ENCODE data around the gene UROD.

UROD gene

GRCh38 chr1:45014321-45015028 lies 2.4 kb downstream of the UROD start:
- H3K9me3 ChIP-seq (ENCODE audit: insufficient read depth, low read length): no peaks in the 10 kb centered on the region
- no peak overlapping the region for H3K4me3 ChIP-seq (ENCODE audit: insufficient read length, low read depth)
- peaks cover 20% of the 10 kb centered on the region for H3K4me1 ChIP-seq (ENCODE audit: insufficient read depth, insufficient read length)
- peaks cover 39% of the 10 kb centered on the region for H3K36me3 ChIP-seq (ENCODE audit: insufficient read depth, insufficient read length, low read length)
- H3K27me3 ChIP-seq (ENCODE audit: insufficient read depth, insufficient read length): peaks cover 14% of the 10 kb centered on the region
- H3K9ac ChIP-seq (ENCODE audit: insufficient read length, low read depth): peak overlapping the region; percentile 8
- DNase-seq (ENCODE audit: low read depth, low spot score): peak; percentile 91
- TF ChIP-seq SUZ12 (IDR thresholded peaks at IDR 0.05; ENCODE audit: extremely low read depth, insufficient read depth, insufficient read length): no peak
- no peak for TF ChIP-seq ZNF274 (IDR thresholded peaks at IDR 0.05; ENCODE audit: low read depth, low read length)
- TF ChIP-seq YY1 (IDR thresholded peaks at IDR 0.05; ENCODE audit: insufficient read depth, insufficient read length): no peak

- H3K4me1 ChIP-seq (ENCODE audit: insufficient read depth, insufficient read length): peaks cover 15% of the 10 kb centered on the region
- H3K27me3 ChIP-seq (ENCODE audit: insufficient read depth, insufficient read length): peaks cover 4% of the 10 kb centered on the region
- H3K36me3 ChIP-seq (ENCODE audit: insufficient read depth, insufficient read length, low read length): peaks cover 33% of the 10 kb centered on the region
- no peak overlapping the region for H3K9ac ChIP-seq (ENCODE audit: insufficient read length, low read depth)
- no peaks in the 10 kb centered on the region for H3K9me3 ChIP-seq (ENCODE audit: insufficient read depth, low read length)
- no peak for DNase-seq (ENCODE audit: low read depth, low spot score)
- H3K4me3 ChIP-seq (ENCODE audit: insufficient read length, low read depth): no peak overlapping the region
- TF ChIP-seq SUZ12 (IDR thresholded peaks at IDR 0.05; ENCODE audit: extremely low read depth, insufficient read depth, insufficient read length): no peak
- no peak for TF ChIP-seq ZNF274 (IDR thresholded peaks at IDR 0.05; ENCODE audit: low read depth, low read length)
- TF ChIP-seq YY1 (IDR thresholded peaks at IDR 0.05; ENCODE audit: insufficient read depth, insufficient read length): no peak
Observed at GRCh38 chr1:45015683-45016082, 3.6 kb downstream of the UROD start.

- TF ChIP-seq YY1 (IDR thresholded peaks at IDR 0.05; ENCODE audit: insufficient read depth, insufficient read length) (no peak), ZNF274 (IDR thresholded peaks at IDR 0.05; ENCODE audit: low read depth, low read length) (no peak), SUZ12 (IDR thresholded peaks at IDR 0.05; ENCODE audit: extremely low read depth, insufficient read depth, insufficient read length) (no peak)
- Histone ChIP-seq H3K4me3 (ENCODE audit: insufficient read length, low read depth) (no peak overlapping the region), H3K27me3 (ENCODE audit: insufficient read depth, insufficient read length) (no peaks in the 10 kb centered on the region), H3K9ac (ENCODE audit: insufficient read length, low read depth) (no peak overlapping the region), H3K36me3 (ENCODE audit: insufficient read depth, insufficient read length, low read length) (peaks cover 33% of the 10 kb centered on the region), H3K9me3 (ENCODE audit: insufficient read depth, low read length) (no peaks in the 10 kb centered on the region), H3K4me1 (ENCODE audit: insufficient read depth, insufficient read length) (peaks cover 15% of the 10 kb centered on the region)
- no peak for DNase-seq (ENCODE audit: low read depth, low spot score)
Observed at GRCh38 chr1:45016090-45016697, 4.1 kb downstream of the UROD start.

- TF ChIP-seq ZNF274 (IDR thresholded peaks at IDR 0.05; ENCODE audit: low read depth, low read length) (no peak), YY1 (IDR thresholded peaks at IDR 0.05; ENCODE audit: insufficient read depth, insufficient read length) (no peak), SUZ12 (IDR thresholded peaks at IDR 0.05; ENCODE audit: extremely low read depth, insufficient read depth, insufficient read length) (no peak)
- no peak for DNase-seq (ENCODE audit: low read depth, low spot score)
- H3K4me3 ChIP-seq (ENCODE audit: insufficient read length, low read depth): no peak overlapping the region
- no peak overlapping the region for H3K9ac ChIP-seq (ENCODE audit: insufficient read length, low read depth)
- H3K9me3 ChIP-seq (ENCODE audit: insufficient read depth, low read length): no peaks in the 10 kb centered on the region
- no peaks in the 10 kb centered on the region for H3K27me3 ChIP-seq (ENCODE audit: insufficient read depth, insufficient read length)
- H3K4me1 ChIP-seq (ENCODE audit: insufficient read depth, insufficient read length): peaks cover 10% of the 10 kb centered on the region
- peaks cover 33% of the 10 kb centered on the region for H3K36me3 ChIP-seq (ENCODE audit: insufficient read depth, insufficient read length, low read length)
Observed at GRCh38 chr1:45016767-45017166, 4.7 kb downstream of the UROD start.

- Histone ChIP-seq H3K36me3 (ENCODE audit: insufficient read depth, insufficient read length, low read length) (peaks cover 25% of the 10 kb centered on the region), H3K4me1 (ENCODE audit: insufficient read depth, insufficient read length) (peaks cover 4% of the 10 kb centered on the region), H3K4me3 (ENCODE audit: insufficient read length, low read depth) (no peak overlapping the region), H3K9ac (ENCODE audit: insufficient read length, low read depth) (no peak overlapping the region), H3K9me3 (ENCODE audit: insufficient read depth, low read length) (no peaks in the 10 kb centered on the region), H3K27me3 (ENCODE audit: insufficient read depth, insufficient read length) (no peaks in the 10 kb centered on the region)
- peak; percentile 55 for DNase-seq (ENCODE audit: low read depth, low spot score)
- TF ChIP-seq ZNF274 (IDR thresholded peaks at IDR 0.05; ENCODE audit: low read depth, low read length) (no peak), SUZ12 (IDR thresholded peaks at IDR 0.05; ENCODE audit: extremely low read depth, insufficient read depth, insufficient read length) (no peak), YY1 (IDR thresholded peaks at IDR 0.05; ENCODE audit: insufficient read depth, insufficient read length) (no peak)
Observed at GRCh38 chr1:45018599-45019230, 6.7 kb downstream of the UROD start.

- Histone ChIP-seq H3K27me3 (ENCODE audit: insufficient read depth, insufficient read length) (no peaks in the 10 kb centered on the region), H3K4me3 (ENCODE audit: insufficient read length, low read depth) (no peak overlapping the region), H3K9ac (ENCODE audit: insufficient read length, low read depth) (no peak overlapping the region), H3K9me3 (ENCODE audit: insufficient read depth, low read length) (no peaks in the 10 kb centered on the region), H3K4me1 (ENCODE audit: insufficient read depth, insufficient read length) (no peaks in the 10 kb centered on the region), H3K36me3 (ENCODE audit: insufficient read depth, insufficient read length, low read length) (no peaks in the 10 kb centered on the region)
- TF ChIP-seq SUZ12 (IDR thresholded peaks at IDR 0.05; ENCODE audit: extremely low read depth, insufficient read depth, insufficient read length) (no peak), YY1 (IDR thresholded peaks at IDR 0.05; ENCODE audit: insufficient read depth, insufficient read length) (no peak), ZNF274 (IDR thresholded peaks at IDR 0.05; ENCODE audit: low read depth, low read length) (no peak)
- DNase-seq (ENCODE audit: low read depth, low spot score): no peak
Observed at GRCh38 chr1:45023663-45024062, 11.6 kb downstream of the UROD start.

- TF ChIP-seq YY1 (IDR thresholded peaks at IDR 0.05; ENCODE audit: insufficient read depth, insufficient read length) (no peak), SUZ12 (IDR thresholded peaks at IDR 0.05; ENCODE audit: extremely low read depth, insufficient read depth, insufficient read length) (no peak), ZNF274 (IDR thresholded peaks at IDR 0.05; ENCODE audit: low read depth, low read length) (no peak)
- Histone ChIP-seq H3K9ac (ENCODE audit: insufficient read length, low read depth) (no peak overlapping the region), H3K4me1 (ENCODE audit: insufficient read depth, insufficient read length) (no peaks in the 10 kb centered on the region), H3K27me3 (ENCODE audit: insufficient read depth, insufficient read length) (no peaks in the 10 kb centered on the region), H3K9me3 (ENCODE audit: insufficient read depth, low read length) (no peaks in the 10 kb centered on the region), H3K36me3 (ENCODE audit: insufficient read depth, insufficient read length, low read length) (no peaks in the 10 kb centered on the region), H3K4me3 (ENCODE audit: insufficient read length, low read depth) (no peak overlapping the region)
- DNase-seq (ENCODE audit: low read depth, low spot score): no peak
Observed at GRCh38 chr1:45026446-45026845, 14.4 kb downstream of the UROD start.
